HCT116 (cell line): ENCODE results near the gene ZNF697. TPM values are rescaled to one million over a fixed set of nuclear protein-coding genes. Genes with fewer than 3 reads are reported as not detected.

Experiments used
- ATAC-seq: fragments of 200-7000 bp; cut with Tn5 transposase; 2 replicates; pipeline ENCODE4 v1.9.1; 2020; ENCODE audit warnings: mild to moderate bottlenecking, moderate library complexity
- BruUV-seq: library from RNA; stranded (reverse); fragments of 400-500 nt; replicated peaks from 2 replicates; lab custom pipeline; 2021; lab: Mats Ljungman, UMichigan
- CTCF ChIA-PET: fragments of 300-600 bp; sonication (Branson Sonifier 250); formaldehyde crosslinking; loops from one replicate; lab custom pipeline; 2021; ENCODE audit warnings: antibody characterized with exemption; lab: Charles Lee
- POLR2A ChIA-PET: fragments of 300-600, 350-600 bp; sonication (Branson Sonifier 250); formaldehyde crosslinking; loops from one replicate; lab custom pipeline; 2021; ENCODE audit warnings: antibody characterized with exemption; lab: Charles Lee
- RAD21 ChIA-PET, 2 experiments: fragments of 300-600 bp; sonication (Branson Sonifier 250); formaldehyde crosslinking; loops; one replicate each; lab custom pipeline; 2023; ENCODE audit warnings: low total read pairs in 2 of 2; ENCODE audit not compliant: uncharacterized antibody in 2 of 2, unreplicated experiment in 2 of 2, low non-redundant PET in 1 of 2; lab: Charles Lee
- DNase-seq: peaks from one replicate; pipeline ENCODE4 v3.0.0-alpha.2; 2010; ENCODE audit warnings: low read depth, low spot score
- H2AFZ ChIP-seq: fragments of 200-600 bp; shearing (Covaris generic), sonication (generic); 2 replicates; pipeline ENCODE4 v1.6.1; 2017; ENCODE audit warnings: low read depth, mixed run types, mixed read lengths, antibody characterized with exemption, low read length; ENCODE audit not compliant: poor library complexity, severe bottlenecking
- H3K27ac ChIP-seq: 2 replicates; pipeline ENCODE4 v1.5.1; 2012; ENCODE audit warnings: low read depth, low read length
- H3K27me3 ChIP-seq: fragments of 200-600 bp; sonication (generic); 2 replicates; pipeline ENCODE4 v1.6.1; 2016; ENCODE audit warnings: mixed run types, low read length, mixed read lengths; ENCODE audit not compliant: insufficient read depth
- H3K36me3 ChIP-seq, 2 experiments: fragments of 200-500 bp in 1 of 2; fragments of 200-600 bp in 1 of 2; sonication (Bioruptor generic) in 1 of 2; sonication (generic) in 1 of 2; 2 replicates each; pipeline versions ENCODE4 v1.5.1 to v1.6.1; 2014 to 2016; ENCODE audit warnings: low read length in 2 of 2, inconsistent platforms in 1 of 2, mixed read lengths in 1 of 2, mixed run types in 1 of 2; ENCODE audit not compliant: insufficient read depth in 2 of 2, control insufficient read depth in 1 of 2
- H3K4me1 ChIP-seq, 2 experiments: fragments of 200-600 bp in 1 of 2; sonication (generic) in 1 of 2; 2 replicates each; pipeline versions ENCODE4 v1.5.1 to v1.6.1; 2012 to 2017; ENCODE audit warnings: low read length in 2 of 2, inconsistent platforms in 1 of 2, mild to moderate bottlenecking in 1 of 2, mixed read lengths in 1 of 2, mixed run types in 1 of 2, moderate library complexity in 1 of 2; ENCODE audit not compliant: insufficient read depth in 2 of 2, control insufficient read depth in 1 of 2
- H3K4me2 ChIP-seq: fragments of 200-600 bp; sonication (generic); 2 replicates; pipeline ENCODE4 v1.6.1; 2017; ENCODE audit warnings: mixed run types, low read length, mixed read lengths
- H3K4me3 ChIP-seq, 2 experiments: fragments of 200-600 bp in 1 of 2; sonication (generic) in 1 of 2; replicated peaks in 1 of 2; 2 replicates each; pipeline ENCODE4 v1.5.1; 2011 to 2016; ENCODE audit warnings: low read length in 2 of 2, control low read depth in 1 of 2, low read depth in 1 of 2, mild to moderate bottlenecking in 1 of 2, mixed read lengths in 1 of 2, mixed run types in 1 of 2
- H3K79me2 ChIP-seq: fragments of 200-600 bp; sonication (generic); 2 replicates; pipeline ENCODE4 v1.6.1; 2017; ENCODE audit warnings: mild to moderate bottlenecking, mixed run types, low read length, moderate library complexity, mixed read lengths; ENCODE audit not compliant: insufficient read depth
- H3K9ac ChIP-seq: fragments of 200-600 bp; sonication (generic); 2 replicates; pipeline ENCODE4 v1.6.1; 2016; ENCODE audit warnings: low read length, mixed read lengths
- H3K9me2 ChIP-seq: fragments of 200-600 bp; sonication (generic), shearing (Covaris generic); 2 replicates; pipeline ENCODE4 v1.6.1; 2017; ENCODE audit warnings: mixed run types, mild to moderate bottlenecking, moderate library complexity; ENCODE audit not compliant: insufficient read depth
- H3K9me3 ChIP-seq, 2 experiments: fragments of 200-500 bp in 1 of 2; fragments of 200-600 bp in 1 of 2; sonication (Bioruptor generic) in 1 of 2; sonication (generic) in 1 of 2; 2 replicates each; pipeline ENCODE4 v1.6.1; 2014 to 2017; ENCODE audit warnings: low read length in 2 of 2, mixed read lengths in 2 of 2, inconsistent platforms in 1 of 2, low read depth in 1 of 2, mild to moderate bottlenecking in 1 of 2, mixed run types in 1 of 2, moderate library complexity in 1 of 2; ENCODE audit not compliant: control insufficient read depth in 1 of 2, insufficient read depth in 1 of 2
- H4K20me1 ChIP-seq: fragments of 200-600 bp; sonication (generic), shearing (Covaris generic); 2 replicates; pipeline ENCODE4 v1.6.1; 2017; ENCODE audit warnings: mixed run types, mild to moderate bottlenecking, moderate library complexity; ENCODE audit not compliant: insufficient read depth
- CBX3 ChIP-seq: IDR thresholded peaks from 2 replicates; pipeline ENCODE4 v1.6.1; 2012; ENCODE audit warnings: low read depth
- CEBPB ChIP-seq: IDR thresholded peaks from 2 replicates; pipeline ENCODE4 v1.6.1; 2012; ENCODE audit warnings: low read depth
- EGR1 ChIP-seq: IDR thresholded peaks from 2 replicates; pipeline ENCODE4 v1.6.1; 2012; ENCODE audit warnings: low read depth
- ELF1 ChIP-seq: IDR thresholded peaks from 2 replicates; pipeline ENCODE4 v1.6.1; 2012; ENCODE audit warnings: low read depth, borderline replicate concordance
- EZH2 ChIP-seq: fragments of 200-600 bp; sonication (generic); IDR thresholded peaks from 2 replicates; pipeline ENCODE4 v1.6.1; 2017; ENCODE audit warnings: antibody characterized with exemption, mixed run types
- EZH2phosphoT487 ChIP-seq: fragments of 200-600 bp; IDR thresholded peaks from 2 replicates; pipeline ENCODE4 v1.6.1; 2018; ENCODE audit warnings: antibody characterized with exemption, borderline replicate concordance
- POLR2AphosphoS5 ChIP-seq: IDR thresholded peaks from 2 replicates; pipeline ENCODE4 v1.6.1; 2011; ENCODE audit warnings: mild to moderate bottlenecking, low read depth, low read length, moderate library complexity
- RAD21 ChIP-seq: IDR thresholded peaks from 2 replicates; pipeline ENCODE4 v1.6.1; 2012; ENCODE audit warnings: low read depth, mild to moderate bottlenecking
- SP1 ChIP-seq: IDR thresholded peaks from 2 replicates; pipeline ENCODE4 v1.6.1; 2012; ENCODE audit warnings: low read depth
- SRF ChIP-seq: IDR thresholded peaks from 2 replicates; pipeline ENCODE4 v1.6.1; 2012; ENCODE audit warnings: low read depth
- YY1 ChIP-seq: IDR thresholded peaks from 2 replicates; pipeline ENCODE4 v1.6.1; 2011; ENCODE audit warnings: low read length, low read depth, moderate library complexity, mild to moderate bottlenecking; ENCODE audit not compliant: insufficient replicate concordance; ENCODE audit errors: extremely low read depth
- ZBTB33 ChIP-seq: IDR thresholded peaks from 2 replicates; pipeline ENCODE4 v1.6.1; 2011; ENCODE audit warnings: mild to moderate bottlenecking, low read length, moderate library complexity; ENCODE audit not compliant: insufficient replicate concordance; ENCODE audit errors: extremely low read depth
- ZFX ChIP-seq: fragments of 450-650 bp; IDR thresholded peaks from 2 replicates; pipeline ENCODE4 v1.6.1; 2017
- ZNF274 ChIP-seq: fragments of 200-500 bp; sonication (Bioruptor generic); IDR thresholded peaks from 2 replicates; pipeline ENCODE4 v1.6.1; 2014; ENCODE audit warnings: mild to moderate bottlenecking, low read depth, low read length, inconsistent platforms
- intact Hi-C: fragments of 100-400 bp; cut with micrococcal nuclease; formaldehyde crosslinking; loops from 2 replicates; pipeline ENCODE4 v1.10.0; 2022
- total RNA-seq: library from RNA; stranded (reverse); gene quantifications from one replicate; pipeline ENCODE4 v1.2.1, GENCODE V29; 2021; ENCODE audit not compliant: unreplicated experiment
- TF ChIP-seq, protein P1 (sequence below): IDR thresholded peaks from 2 replicates; pipeline ENCODE4 v1.6.1; 2012; ENCODE audit warnings: low read depth

Gene ZNF697
- total RNA-seq, 1 experiment from 2014 or later, result 5.9 TPM

GRCh38 chr1:119652587-119652986 is 4.5 kb upstream of the ZNF697 start:
- DNase-seq (no peak), ATAC-seq (no peak)
- no peaks in the 10 kb centered on the region for H4K20me1 ChIP-seq
- no peak overlapping the region for H2AFZ ChIP-seq
- H3K27ac ChIP-seq, result no peak overlapping the region
- peaks cover 58% of the 10 kb centered on the region for H3K27me3 ChIP-seq
- no peak for TF ChIP-seq YY1
- no peak for TF ChIP-seq SP1
- TF ChIP-seq CBX3, result no peak
- TF ChIP-seq ZNF274, result no peak
- H3K9me3 ChIP-seq, result no peaks in the 10 kb centered on the region
- peaks cover 3 to 5% of the 10 kb centered on the region in 2 experiments; a peak in 3 of 4 replicates for H3K4me1 ChIP-seq
- H3K4me2 ChIP-seq, result no peak overlapping the region
- RAD21 ChIA-PET, result no interaction called here
- BruUV-seq, result no TSS peak
- H3K9me2 ChIP-seq, result no peaks in the 10 kb centered on the region
- CTCF ChIA-PET, result interaction anchor here (2.4 kb wide), 1 partner anchor 22 kb away, joined by 11 read pairs; no protein-coding TSS in a partner anchor
- H3K9ac ChIP-seq, result no peak overlapping the region
- peaks cover 1% of the 10 kb centered on the region; the same call in 1 of the 2 replicates for H3K79me2 ChIP-seq
- no peaks in the 10 kb centered on the region for H3K36me3 ChIP-seq
- POLR2A ChIA-PET, result no interaction called here
- no peak overlapping the region for H3K4me3 ChIP-seq
- intact Hi-C loops, result no loop called here

GRCh38 chr1:119651641-119652040 is 3.6 kb upstream of the ZNF697 start:
- POLR2A ChIA-PET, result no interaction called here
- CTCF ChIA-PET, result interaction anchor here (2.4 kb wide), 1 partner anchor 23 kb away, joined by 11 read pairs; no protein-coding TSS in a partner anchor
- peaks cover 54% of the 10 kb centered on the region for H3K27me3 ChIP-seq
- TF ChIP-seq SP1 (no peak), CEBPB (no peak), EGR1 (no peak), ELF1 (no peak), EZH2 (no peak), YY1 (no peak), EZH2phosphoT487 (no peak), POLR2AphosphoS5 (no peak), CBX3 (no peak), ZFX (no peak), SRF (no peak), RAD21 (no peak), ZBTB33 (no peak)
- TF ChIP-seq, protein P1, sequence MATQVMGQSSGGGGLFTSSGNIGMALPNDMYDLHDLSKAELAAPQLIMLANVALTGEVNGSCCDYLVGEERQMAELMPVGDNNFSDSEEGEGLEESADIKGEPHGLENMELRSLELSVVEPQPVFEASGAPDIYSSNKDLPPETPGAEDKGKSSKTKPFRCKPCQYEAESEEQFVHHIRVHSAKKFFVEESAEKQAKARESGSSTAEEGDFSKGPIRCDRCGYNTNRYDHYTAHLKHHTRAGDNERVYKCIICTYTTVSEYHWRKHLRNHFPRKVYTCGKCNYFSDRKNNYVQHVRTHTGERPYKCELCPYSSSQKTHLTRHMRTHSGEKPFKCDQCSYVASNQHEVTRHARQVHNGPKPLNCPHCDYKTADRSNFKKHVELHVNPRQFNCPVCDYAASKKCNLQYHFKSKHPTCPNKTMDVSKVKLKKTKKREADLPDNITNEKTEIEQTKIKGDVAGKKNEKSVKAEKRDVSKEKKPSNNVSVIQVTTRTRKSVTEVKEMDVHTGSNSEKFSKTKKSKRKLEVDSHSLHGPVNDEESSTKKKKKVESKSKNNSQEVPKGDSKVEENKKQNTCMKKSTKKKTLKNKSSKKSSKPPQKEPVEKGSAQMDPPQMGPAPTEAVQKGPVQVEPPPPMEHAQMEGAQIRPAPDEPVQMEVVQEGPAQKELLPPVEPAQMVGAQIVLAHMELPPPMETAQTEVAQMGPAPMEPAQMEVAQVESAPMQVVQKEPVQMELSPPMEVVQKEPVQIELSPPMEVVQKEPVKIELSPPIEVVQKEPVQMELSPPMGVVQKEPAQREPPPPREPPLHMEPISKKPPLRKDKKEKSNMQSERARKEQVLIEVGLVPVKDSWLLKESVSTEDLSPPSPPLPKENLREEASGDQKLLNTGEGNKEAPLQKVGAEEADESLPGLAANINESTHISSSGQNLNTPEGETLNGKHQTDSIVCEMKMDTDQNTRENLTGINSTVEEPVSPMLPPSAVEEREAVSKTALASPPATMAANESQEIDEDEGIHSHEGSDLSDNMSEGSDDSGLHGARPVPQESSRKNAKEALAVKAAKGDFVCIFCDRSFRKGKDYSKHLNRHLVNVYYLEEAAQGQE, result no peak

More at GRCh38 chr1:119651641-119652040, 3.6 kb upstream of the ZNF697 start:
- intact Hi-C loops, result no loop called here
- Histone ChIP-seq H3K36me3 (no peaks in the 10 kb centered on the region), H3K4me1 (peaks cover 4 to 14% of the 10 kb centered on the region in 2 experiments; a peak in 3 of 4 replicates), H3K4me2 (no peak overlapping the region), H3K9me3 (no peaks in the 10 kb centered on the region), H2AFZ (no peak overlapping the region), H3K4me3 (no peak overlapping the region), H4K20me1 (no peaks in the 10 kb centered on the region), H3K79me2 (peaks cover 8% of the 10 kb centered on the region; the same call in 1 of the 2 replicates), H3K9ac (no peak overlapping the region), H3K9me2 (no peaks in the 10 kb centered on the region), H3K27ac (no peak overlapping the region)
- RAD21 ChIA-PET, result no interaction called here
- no peak for DNase-seq
- no peak for ATAC-seq
- no TSS peak for BruUV-seq
